ENCODE data around the gene LTC4S.
"Not testable (repeated sequence)": the region's sequence is repeated elsewhere in the genome, so short reads cannot be mapped to it uniquely, and the experiment has no call there.

LTC4S gene

DNA sequence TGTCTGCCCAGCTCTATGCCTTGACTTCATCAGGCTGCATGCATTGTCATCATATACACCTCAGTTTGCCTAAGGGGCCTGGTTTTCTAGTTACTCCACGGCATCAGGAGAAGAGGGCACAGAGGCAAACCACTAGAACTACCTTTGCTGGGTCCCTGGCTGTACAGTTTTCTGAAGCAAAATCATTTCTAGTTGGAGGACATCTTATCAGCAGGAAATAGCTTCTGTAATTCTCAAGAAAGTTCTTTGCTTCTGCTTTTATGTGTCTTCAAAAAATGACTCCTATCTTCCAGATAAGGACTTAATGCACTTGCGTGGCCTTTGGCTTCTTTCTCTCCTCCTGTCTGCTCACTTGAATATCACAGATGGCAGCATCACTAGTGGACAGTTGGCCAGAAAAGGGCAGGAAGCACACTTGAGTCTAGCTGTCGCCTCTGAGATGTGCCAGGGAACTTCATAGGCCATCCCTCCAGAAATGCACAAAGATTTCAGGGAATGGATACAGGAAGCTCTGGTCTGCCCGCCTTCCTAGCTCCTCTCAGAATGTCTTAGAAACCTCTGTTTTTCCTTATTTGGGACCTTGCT, 22.4 kb upstream of the LTC4S start:
- DNase-seq = no peak

DNA sequence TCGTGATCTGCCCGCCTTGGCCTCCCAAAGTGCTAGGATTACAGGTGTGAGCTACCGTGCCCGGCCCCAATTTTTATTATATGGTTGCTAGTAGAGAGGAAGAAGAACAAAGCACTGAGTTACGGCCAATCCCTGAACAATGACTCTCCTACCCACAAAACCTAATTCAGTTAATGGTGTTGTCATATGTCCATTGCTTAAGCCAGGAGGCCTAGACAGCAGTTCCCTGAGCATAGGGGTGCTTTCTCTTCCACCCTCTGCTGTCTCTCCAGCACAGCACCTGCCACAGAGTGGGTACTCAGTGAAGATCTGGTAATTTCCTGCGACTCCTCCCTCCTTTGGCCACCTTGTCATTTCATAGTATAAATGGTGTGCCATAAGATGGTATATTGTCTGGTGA, 21.4 kb upstream of the LTC4S start:
- DNase-seq = no peak

DNA sequence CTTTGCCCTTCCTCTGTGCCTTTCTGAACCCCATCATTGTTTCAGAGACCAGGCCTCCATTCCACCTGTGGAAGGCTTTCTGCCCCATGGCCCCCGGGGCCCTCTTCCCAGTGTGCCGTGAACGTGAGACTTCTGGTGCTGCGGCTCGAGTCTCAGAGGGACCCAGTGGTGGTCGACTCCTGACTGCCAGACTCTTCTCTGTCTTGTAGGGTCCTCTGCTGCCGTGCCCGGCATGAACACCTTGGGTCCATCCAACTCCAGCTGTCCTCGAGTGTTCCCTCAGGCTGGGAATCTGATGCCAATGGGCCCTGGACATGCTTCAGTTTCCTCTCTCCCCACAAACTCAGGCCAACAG, 20.1 kb upstream of the LTC4S start:
- no peak for DNase-seq

DNA sequence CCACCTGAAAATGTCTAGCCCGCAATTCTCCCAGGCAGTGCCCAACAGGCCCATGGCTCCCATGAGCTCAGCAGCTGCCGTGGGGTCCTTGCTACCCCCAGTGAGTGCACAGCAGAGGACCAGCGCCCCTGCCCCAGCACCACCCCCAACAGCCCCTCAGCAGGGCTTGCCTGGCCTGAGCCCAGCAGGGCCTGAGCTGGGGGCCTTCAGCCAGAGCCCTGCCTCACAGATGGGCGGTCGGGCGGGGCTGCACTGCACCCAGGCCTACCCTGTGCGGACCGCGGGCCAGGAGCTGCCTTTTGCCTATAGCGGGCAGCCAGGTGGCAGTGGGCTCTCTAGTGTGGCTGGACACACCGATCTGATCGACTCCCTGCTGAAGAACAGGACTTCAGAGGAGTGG, 19.3 kb upstream of the LTC4S start:
- DNase-seq = no peak

DNA sequence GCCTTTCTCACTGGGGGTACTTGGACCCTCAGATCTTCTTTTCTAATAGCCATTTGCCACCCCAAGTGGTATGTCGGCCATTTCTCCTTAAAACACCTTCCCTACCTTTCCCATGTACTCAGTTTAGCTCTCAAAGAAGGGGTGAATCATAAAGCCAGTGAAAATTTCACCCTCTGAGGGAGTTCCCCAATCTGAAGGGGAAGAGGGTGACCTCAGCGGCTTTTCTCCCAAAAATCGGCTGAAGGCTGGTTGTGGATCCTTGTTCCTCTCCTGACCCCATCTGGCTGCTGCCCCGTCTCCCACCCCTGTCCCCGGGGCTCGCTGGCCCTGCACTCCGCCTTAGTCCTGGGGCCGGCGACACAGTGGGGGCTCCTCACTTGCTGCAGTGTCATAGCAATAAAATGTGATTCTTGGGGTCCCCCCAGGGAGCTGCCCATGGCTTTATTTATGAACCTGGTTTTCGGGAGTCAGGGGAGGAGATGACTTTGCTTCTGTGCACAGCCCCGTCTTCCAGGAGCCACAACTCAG, 17.3 kb upstream of the LTC4S start:
- DNase-seq = no peak

DNA sequence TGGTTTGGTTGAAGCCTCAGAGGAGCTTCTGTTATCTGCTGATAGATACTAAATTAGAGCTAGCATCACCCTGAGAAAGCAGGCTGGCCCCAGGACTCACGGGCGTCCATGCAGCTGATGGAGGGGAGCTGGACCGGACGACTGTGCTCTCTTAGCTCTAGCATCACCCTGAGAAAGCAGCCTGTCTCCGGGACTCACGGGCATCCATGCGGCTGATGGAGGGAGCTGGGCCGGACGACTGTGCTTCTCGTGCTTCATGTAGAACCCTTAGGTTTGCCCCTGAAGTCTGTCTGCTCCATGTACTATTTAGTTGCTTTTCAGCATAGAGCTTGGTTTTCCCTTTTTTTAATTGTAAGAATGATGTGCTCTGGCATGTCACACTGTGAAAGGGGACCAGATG, 16.3 kb upstream of the LTC4S start:
- no peak for DNase-seq

DNA sequence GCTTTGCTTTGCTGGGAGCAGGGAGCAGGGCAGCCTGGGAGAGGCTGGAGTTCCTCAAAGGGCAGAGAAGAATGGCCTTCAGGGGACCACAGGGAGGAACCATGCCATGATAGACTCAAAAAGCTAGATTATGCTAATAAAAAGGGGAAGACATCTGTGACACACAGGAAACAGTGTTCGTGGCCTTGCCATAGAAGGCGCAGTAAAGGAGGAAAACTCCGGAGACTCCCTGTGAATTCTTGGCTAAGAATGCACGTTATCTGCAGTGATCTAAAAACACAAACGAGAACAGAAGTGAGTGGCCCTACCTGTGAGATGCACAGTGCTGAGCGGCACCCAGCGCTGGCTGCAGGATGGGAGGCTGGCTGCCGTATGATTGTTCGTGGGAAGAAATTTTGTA, 15.9 kb upstream of the LTC4S start:
- DNase-seq = no peak

DNA sequence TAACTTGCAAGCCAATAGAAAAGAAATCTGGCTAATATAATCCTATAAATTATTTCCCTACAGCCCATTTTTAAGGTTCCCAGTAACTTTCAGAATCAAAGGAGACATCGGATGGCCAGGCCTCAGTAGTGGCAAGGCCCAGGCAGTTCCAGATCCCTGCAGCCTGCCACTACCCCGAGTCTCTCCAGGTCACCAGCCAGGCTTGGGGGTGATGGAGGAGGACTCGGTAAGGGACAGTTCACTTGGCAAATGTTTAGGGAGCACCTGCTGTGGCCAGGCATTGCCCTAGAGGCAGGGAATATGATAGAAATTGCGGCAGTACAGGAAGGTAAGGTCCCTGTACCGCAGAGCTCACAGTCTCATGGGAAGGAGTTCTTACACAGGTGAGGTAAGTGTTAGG, 15.2 kb upstream of the LTC4S start:
- no peak for DNase-seq

DNA sequence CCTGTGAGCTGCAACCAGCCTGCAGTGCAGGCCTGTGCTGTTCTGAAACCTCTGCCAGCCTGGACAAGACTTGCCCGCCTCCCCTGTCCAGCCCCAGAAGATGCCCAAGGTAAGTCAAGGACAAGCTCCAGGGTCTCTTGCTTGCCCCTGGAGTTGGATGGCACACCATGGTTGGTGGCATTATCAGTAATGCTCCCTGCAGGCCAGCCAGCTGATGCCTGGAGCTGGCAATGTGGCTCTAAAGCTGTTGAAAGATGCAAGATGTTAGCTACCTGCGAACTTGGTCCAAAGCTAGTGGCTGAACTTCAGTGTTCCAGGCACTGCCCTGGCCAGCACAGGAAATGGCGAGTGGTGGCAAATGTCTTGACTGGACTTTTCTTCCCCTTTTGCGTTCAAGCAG, 14.0 kb upstream of the LTC4S start:
- no peak for DNase-seq

DNA sequence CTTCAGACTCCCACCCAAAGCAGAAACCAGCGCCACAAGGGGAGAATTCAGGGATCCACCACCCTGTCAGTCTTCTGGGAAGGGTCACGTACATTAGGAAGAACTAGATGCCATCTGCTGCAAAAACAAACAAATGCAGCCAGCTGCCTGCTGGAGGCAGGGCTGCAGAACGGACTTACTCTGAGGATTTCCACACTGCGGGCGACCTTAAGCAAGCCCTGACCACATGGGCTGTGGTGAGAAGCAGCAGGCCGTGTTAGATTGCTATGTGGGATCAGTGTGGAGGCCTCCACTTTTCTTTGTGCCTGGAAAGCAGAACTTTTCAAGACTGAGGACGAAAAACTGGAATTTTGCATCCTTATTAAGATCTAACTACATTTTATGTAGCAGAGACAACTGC, 13.4 kb upstream of the LTC4S start:
- no peak for DNase-seq

DNA sequence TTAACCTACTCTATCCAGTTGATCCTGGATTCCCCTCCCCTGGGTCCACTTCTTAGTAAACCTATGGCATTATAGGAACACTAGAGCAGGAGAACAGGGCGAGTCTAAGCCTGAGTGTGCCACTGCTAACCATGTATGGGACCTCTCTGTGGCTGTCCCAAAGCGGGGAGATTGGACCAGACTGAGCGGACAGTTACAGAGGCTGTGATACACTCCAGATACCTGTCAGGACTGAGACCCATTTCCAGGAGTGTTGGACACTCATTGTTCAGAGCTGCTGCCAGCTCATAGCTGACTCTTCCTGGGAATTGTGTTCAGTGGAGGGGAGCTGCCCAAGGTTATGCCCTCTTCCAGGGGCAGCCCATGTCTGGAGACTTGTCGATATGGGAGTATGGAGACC, 11.9 kb upstream of the LTC4S start:
- DNase-seq = no peak

DNA sequence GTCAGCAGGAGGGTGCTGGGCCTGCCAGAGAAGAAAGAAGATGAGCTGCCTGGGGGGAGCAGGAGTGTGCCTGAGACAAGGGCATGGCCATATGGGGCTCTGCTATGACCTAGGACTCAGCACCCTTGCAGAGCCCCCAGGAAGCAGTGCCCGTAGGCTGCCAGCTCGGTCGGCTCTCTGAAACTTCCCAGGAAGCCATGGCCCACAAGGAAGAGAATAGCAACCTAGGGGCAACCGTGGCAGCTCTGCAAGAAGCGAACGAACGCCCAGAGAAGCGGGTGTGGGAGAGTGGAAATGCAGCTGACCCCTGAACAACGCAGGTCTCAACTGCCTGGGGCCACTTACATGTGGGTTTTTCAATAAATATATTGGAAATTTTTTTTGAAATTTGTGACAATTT, 10.7 kb upstream of the LTC4S start:
- DNase-seq = no peak

DNA sequence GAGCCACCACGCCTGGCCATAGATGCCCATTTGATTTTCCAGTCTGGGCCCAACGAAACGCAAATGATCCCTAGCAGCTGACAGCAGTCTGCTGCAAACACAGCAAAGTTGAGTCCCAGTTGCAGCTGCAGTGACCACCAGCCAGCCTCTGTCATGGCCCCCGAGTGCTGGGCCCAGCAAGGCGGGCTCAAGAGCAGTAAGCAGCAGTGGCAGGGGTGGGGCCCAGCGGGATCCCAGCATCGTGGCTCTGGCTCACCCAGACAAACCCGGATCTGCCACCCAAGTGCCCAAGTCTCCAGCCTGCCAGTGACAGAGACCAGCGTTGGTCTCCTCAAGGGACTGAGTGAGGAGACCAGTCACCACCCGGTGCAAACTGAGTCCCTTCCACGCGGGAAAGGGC, 6.9 kb upstream of the LTC4S start:
- no peak for DNase-seq

DNA sequence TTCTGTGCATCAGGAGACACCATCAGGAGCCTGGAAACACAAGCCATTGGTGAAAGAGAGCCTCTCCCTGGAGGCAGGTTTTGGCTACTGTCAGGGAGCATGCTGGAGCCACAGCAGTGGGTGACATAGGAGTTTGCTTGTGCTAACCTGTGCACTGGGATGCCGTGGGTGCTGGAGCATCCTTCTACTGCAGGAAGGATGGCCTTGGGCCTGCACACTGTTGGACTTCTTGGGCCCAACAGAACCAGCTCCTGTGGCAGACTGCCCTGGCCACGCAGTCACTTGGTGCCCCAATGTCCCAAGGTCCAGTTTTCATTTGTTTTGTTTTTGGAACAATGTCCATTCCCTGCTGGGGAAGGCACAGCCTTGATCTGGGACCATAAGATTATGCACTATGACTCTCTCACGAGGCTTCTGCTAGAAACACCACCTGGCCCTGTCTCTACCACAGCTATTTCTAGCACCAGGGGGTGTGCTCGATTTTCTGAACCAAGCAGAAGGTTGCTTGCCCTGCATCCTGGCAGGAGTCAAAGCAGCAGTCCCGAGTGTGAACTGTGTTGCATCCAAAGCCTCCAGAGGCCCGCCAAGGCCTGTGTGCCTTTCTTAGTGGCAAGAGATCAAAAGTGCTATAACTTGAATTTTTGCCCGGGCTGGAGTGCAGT, 5.5 kb upstream of the LTC4S start:
- DNase-seq = no peak

DNA sequence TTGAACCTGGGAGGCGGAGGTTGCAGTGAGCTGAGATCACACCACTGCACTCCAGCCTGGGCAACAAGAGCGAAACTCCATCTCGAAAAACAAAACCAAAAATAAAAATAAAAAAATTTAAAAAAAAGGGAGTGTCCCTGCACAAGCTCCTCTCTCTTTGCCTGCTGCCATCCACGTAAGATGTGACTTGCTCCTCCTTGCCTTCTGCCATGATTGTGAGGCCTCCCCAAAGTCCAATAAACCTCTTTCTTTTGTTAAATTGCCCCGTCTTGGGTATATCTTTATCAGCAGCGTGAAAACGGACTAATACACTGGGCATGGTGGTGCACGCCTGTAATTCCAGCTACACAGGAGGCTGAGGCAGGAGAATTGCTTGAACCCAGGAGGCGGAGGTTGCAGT, 4.5 kb upstream of the LTC4S start:
- DNase-seq = not testable (repeated sequence)

DNA sequence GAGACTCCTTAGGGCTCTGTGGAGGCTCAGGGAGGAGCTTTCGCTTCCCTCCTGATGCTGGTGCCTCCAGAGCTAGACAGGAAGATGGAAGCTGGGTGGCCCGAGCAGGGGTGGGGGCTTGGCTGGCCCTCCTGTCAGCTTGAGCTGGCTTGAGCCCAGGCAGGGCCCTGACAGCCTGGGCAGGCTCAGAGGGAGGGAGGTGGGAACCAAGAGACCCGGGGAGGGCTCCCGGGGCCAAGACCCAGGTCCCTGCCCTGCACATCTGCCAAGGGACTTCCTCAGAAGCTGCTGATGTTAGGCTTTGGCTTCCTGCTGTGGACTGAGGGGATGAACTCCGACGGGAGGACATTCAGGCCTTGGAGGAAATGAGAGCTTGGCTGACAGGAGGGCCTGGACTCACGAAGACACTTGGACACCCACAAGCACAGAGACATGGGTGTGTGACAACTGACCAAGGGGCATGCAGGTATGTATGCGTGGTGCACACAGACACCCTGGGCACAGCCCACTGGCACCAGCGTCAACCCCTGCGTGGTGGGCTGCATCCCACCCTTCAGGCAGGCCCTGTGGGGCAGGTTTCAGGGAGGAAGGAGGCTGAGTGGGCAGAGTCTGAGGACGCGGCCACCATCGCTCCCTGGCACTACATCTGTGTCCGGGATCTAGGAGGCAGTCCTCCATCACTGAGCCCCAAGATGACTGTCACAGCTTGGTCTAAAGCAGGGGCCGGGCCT, 1.7 kb upstream of the LTC4S start:
- no peak for DNase-seq

DNA sequence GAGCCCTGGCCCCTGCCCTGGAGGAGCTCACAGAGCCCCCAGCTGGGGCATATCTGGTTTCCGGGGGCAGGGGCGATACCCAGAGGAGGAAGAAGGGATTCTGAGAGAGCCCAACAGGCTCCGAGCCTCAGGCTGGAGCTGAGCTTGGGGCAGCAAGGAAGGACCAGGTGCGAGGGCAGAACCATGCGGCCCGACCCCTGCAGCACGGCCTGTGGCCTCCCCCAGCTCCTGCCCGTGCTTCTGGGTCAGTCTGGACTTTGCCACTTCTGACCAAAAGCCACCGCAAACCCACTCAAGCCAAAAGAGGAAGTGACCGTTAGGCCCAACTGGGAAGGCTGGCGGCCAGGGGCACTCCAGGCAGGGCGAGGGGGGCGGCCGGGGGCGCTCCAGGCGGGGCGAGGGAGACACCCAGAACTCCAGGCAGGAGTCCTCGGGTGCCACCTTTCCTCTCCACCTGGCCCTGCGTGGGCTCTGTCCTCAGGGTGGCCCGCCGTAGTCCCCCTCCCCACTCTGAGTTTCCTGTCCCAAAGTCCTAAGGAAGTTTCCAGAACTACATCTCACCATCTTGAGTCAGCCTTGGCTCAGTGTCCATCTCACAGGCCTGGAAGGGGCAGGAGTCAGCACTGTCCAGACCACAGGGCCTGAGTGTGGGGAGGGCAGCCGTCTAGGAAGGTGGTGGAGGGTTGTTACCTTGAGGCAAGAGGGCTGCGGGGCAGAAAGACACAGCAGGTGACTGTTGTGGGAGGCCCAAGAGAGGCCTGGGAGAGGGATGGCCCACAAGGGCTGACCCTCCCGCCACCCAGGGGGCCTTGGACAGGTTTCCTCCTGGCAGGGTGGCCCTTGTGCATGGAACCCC, 946 bp upstream of the LTC4S start:
- no peak for DNase-seq

DNA sequence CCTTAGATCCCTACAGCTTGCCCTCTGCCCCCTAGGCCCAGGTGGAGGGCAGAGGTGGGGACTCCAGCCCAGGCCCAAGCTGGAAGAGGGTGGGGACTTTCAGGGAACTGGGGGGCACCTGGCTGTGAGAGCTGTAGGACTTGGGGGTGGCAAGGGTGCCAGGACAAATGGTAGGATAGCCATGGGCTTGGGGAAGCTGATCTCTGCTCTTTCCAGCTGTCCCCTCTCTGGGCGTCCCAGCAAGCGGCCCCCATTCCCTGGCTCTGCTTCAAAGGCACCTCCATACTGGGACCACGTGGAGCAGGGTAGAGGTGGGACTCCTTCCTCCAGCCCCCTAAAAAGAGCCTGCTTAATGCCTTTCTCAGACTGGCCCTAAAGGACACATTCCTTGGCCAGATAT, 385 bp downstream of the LTC4S start:
- no peak for DNase-seq

DNA sequence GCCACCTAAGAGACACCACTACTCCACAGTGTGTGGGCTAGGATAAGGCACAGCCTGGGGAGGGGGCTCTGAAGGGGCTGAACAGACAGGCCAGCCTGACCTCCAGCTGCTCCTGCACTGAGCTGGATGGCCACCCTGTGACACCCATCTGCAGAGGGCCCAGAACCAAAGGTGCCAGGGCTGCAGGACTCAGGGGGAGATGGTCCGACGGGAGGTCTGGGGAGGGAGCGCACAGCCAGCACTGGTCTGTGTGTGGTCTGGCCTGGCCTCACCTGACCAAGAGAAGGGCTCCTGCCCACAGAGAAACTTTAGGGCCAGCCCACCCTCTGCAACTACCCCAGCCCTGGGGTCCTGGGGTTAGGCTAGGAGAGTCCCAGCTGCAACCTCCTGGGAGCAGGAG, 789 bp downstream of the LTC4S start:
- no peak for DNase-seq

DNA sequence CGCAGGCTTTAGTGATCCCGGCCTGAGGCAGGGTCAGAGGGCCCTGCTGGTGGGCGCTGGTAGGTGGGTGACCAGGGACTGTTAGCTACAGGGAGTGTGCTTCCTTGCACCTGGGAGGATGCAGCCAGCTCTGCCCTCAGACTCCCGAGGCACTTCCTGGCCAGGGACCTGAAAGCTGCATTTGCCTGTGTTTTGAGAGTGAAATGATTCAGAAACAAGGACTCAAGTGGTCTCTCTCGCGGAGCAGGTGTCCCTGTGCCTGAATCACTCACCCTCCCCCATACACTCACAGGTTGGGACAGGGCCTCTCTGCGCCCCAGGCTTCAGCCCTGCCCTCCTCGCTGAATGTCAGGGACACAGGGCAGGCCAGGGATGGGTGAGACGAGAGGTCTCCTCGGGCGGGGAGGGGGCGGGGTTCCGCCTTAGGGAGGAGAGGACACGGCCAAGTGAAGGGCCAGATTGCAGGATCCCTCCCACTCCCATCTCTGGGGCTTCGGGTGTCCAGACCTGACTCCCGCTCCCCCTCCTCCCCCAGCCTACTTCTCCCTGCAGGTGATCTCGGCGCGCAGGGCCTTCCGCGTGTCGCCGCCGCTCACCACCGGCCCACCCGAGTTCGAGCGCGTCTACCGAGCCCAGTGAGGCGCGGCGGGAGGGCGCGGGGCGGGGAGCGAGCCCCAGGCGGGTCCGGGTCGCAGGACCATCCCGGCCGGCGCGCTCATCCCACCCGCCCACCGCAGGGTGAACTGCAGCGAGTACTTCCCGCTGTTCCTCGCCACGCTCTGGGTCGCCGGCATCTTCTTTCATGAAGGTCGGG, 1.5 kb downstream of the LTC4S start:
- no peak for DNase-seq

DNA sequence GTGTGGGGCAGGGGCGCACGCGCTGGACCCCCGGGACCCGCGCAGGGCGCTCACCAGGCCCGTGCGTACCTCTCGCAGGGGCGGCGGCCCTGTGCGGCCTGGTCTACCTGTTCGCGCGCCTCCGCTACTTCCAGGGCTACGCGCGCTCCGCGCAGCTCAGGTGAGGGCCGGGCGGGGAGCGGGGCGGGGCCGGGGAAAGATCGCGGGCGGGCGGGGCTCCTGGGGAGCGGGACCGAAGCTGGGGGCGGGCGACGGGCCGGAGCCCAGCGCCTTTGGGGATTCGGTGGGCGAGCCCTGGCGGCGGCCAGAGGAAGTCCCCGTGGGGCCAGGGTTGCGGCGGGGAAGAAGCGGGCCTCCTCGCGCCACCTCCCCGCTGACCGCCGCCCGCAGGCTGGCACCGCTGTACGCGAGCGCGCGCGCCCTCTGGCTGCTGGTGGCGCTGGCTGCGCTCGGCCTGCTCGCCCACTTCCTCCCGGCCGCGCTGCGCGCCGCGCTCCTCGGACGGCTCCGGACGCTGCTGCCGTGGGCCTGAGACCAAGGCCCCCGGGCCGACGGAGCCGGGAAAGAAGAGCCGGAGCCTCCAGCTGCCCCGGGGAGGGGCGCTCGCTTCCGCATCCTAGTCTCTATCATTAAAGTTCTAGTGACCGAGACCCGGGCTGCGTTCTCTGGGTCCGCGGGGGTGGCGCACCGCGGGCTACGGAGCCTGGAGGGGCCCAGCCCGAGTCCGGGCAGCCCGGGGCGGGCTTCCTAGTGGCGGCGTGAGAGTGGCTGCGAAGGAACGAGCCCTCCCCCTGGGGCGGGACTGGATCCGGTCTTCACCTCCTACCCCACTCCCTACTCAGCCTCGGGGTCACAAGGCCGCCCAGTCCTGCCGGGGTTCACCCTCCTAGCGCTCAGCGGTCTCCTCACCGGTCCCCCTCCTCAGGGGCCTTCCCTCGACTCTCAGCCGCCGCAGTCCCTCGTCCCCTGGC, 2.4 kb downstream of the LTC4S start:
- peak; percentile 72 for DNase-seq

Data from stimulated activated CD4-positive, alpha-beta T cell treated with anti-CD3 and anti-CD28 coated beads, Interleukin-12 subunit alpha, Interleukin-12 subunit beta, amount 100 ng/mL, for 4 hours (primary cell).